HCT116 (cell line): ENCODE results near the gene ANXA4. TPM values are rescaled to one million over a fixed set of nuclear protein-coding genes. Genes with fewer than 3 reads are reported as not detected.

Source experiments
- ATAC-seq: fragments of 200-7000 bp; cut with Tn5 transposase; 2 replicates; pipeline ENCODE4 v1.9.1; 2020; ENCODE audit warnings: mild to moderate bottlenecking, moderate library complexity
- BruUV-seq: library from RNA; stranded (reverse); fragments of 400-500 nt; replicated peaks from 2 replicates; lab custom pipeline; 2021; lab: Mats Ljungman, UMichigan
- CTCF ChIA-PET: fragments of 300-600 bp; sonication (Branson Sonifier 250); formaldehyde crosslinking; loops from one replicate; lab custom pipeline; 2021; ENCODE audit warnings: antibody characterized with exemption; lab: Charles Lee
- POLR2A ChIA-PET: fragments of 300-600, 350-600 bp; sonication (Branson Sonifier 250); formaldehyde crosslinking; loops from one replicate; lab custom pipeline; 2021; ENCODE audit warnings: antibody characterized with exemption; lab: Charles Lee
- RAD21 ChIA-PET, 2 experiments: fragments of 300-600 bp; sonication (Branson Sonifier 250); formaldehyde crosslinking; loops; one replicate each; lab custom pipeline; 2023; ENCODE audit warnings: low total read pairs in 2 of 2; ENCODE audit not compliant: uncharacterized antibody in 2 of 2, unreplicated experiment in 2 of 2, low non-redundant PET in 1 of 2; lab: Charles Lee
- DNase-seq: peaks from one replicate; pipeline ENCODE4 v3.0.0-alpha.2; 2010; ENCODE audit warnings: low read depth, low spot score
- H2AFZ ChIP-seq: fragments of 200-600 bp; shearing (Covaris generic), sonication (generic); 2 replicates; pipeline ENCODE4 v1.6.1; 2017; ENCODE audit warnings: low read depth, mixed run types, mixed read lengths, antibody characterized with exemption, low read length; ENCODE audit not compliant: poor library complexity, severe bottlenecking
- H3K27ac ChIP-seq: 2 replicates; pipeline ENCODE4 v1.5.1; 2012; ENCODE audit warnings: low read depth, low read length
- H3K27me3 ChIP-seq: fragments of 200-600 bp; sonication (generic); 2 replicates; pipeline ENCODE4 v1.6.1; 2016; ENCODE audit warnings: mixed run types, low read length, mixed read lengths; ENCODE audit not compliant: insufficient read depth
- H3K36me3 ChIP-seq, 2 experiments: fragments of 200-500 bp in 1 of 2; fragments of 200-600 bp in 1 of 2; sonication (Bioruptor generic) in 1 of 2; sonication (generic) in 1 of 2; 2 replicates each; pipeline versions ENCODE4 v1.5.1 to v1.6.1; 2014 to 2016; ENCODE audit warnings: low read length in 2 of 2, inconsistent platforms in 1 of 2, mixed read lengths in 1 of 2, mixed run types in 1 of 2; ENCODE audit not compliant: insufficient read depth in 2 of 2, control insufficient read depth in 1 of 2
- H3K4me1 ChIP-seq, 2 experiments: fragments of 200-600 bp in 1 of 2; sonication (generic) in 1 of 2; 2 replicates each; pipeline versions ENCODE4 v1.5.1 to v1.6.1; 2012 to 2017; ENCODE audit warnings: low read length in 2 of 2, inconsistent platforms in 1 of 2, mild to moderate bottlenecking in 1 of 2, mixed read lengths in 1 of 2, mixed run types in 1 of 2, moderate library complexity in 1 of 2; ENCODE audit not compliant: insufficient read depth in 2 of 2, control insufficient read depth in 1 of 2
- H3K4me2 ChIP-seq: fragments of 200-600 bp; sonication (generic); 2 replicates; pipeline ENCODE4 v1.6.1; 2017; ENCODE audit warnings: mixed run types, low read length, mixed read lengths
- H3K4me3 ChIP-seq, 2 experiments: fragments of 200-600 bp in 1 of 2; sonication (generic) in 1 of 2; replicated peaks in 1 of 2; 2 replicates each; pipeline ENCODE4 v1.5.1; 2011 to 2016; ENCODE audit warnings: low read length in 2 of 2, control low read depth in 1 of 2, low read depth in 1 of 2, mild to moderate bottlenecking in 1 of 2, mixed read lengths in 1 of 2, mixed run types in 1 of 2
- H3K79me2 ChIP-seq: fragments of 200-600 bp; sonication (generic); 2 replicates; pipeline ENCODE4 v1.6.1; 2017; ENCODE audit warnings: mild to moderate bottlenecking, mixed run types, low read length, moderate library complexity, mixed read lengths; ENCODE audit not compliant: insufficient read depth
- H3K9ac ChIP-seq: fragments of 200-600 bp; sonication (generic); 2 replicates; pipeline ENCODE4 v1.6.1; 2016; ENCODE audit warnings: low read length, mixed read lengths
- H3K9me2 ChIP-seq: fragments of 200-600 bp; sonication (generic), shearing (Covaris generic); 2 replicates; pipeline ENCODE4 v1.6.1; 2017; ENCODE audit warnings: mixed run types, mild to moderate bottlenecking, moderate library complexity; ENCODE audit not compliant: insufficient read depth
- H3K9me3 ChIP-seq, 2 experiments: fragments of 200-500 bp in 1 of 2; fragments of 200-600 bp in 1 of 2; sonication (Bioruptor generic) in 1 of 2; sonication (generic) in 1 of 2; 2 replicates each; pipeline ENCODE4 v1.6.1; 2014 to 2017; ENCODE audit warnings: low read length in 2 of 2, mixed read lengths in 2 of 2, inconsistent platforms in 1 of 2, low read depth in 1 of 2, mild to moderate bottlenecking in 1 of 2, mixed run types in 1 of 2, moderate library complexity in 1 of 2; ENCODE audit not compliant: control insufficient read depth in 1 of 2, insufficient read depth in 1 of 2
- H4K20me1 ChIP-seq: fragments of 200-600 bp; sonication (generic), shearing (Covaris generic); 2 replicates; pipeline ENCODE4 v1.6.1; 2017; ENCODE audit warnings: mixed run types, mild to moderate bottlenecking, moderate library complexity; ENCODE audit not compliant: insufficient read depth
- CEBPB ChIP-seq: IDR thresholded peaks from 2 replicates; pipeline ENCODE4 v1.6.1; 2012; ENCODE audit warnings: low read depth
- CTCF ChIP-seq, 3 experiments: fragments of 200-600 bp in 1 of 3; sonication (generic) in 1 of 3; IDR thresholded peaks in 2 of 3; conservative IDR thresholded peaks in 1 of 3; 2 replicates each; pipeline ENCODE4 v1.5.1; 2012 to 2017; ENCODE audit warnings: low read depth in 2 of 3, low read length in 2 of 3, antibody characterized with exemption in 1 of 3, borderline replicate concordance in 1 of 3, control low read depth in 1 of 3, mild to moderate bottlenecking in 1 of 3, mixed read lengths in 1 of 3, mixed run types in 1 of 3, moderate library complexity in 1 of 3; ENCODE audit not compliant: insufficient read depth in 1 of 3
- ELF1 ChIP-seq: IDR thresholded peaks from 2 replicates; pipeline ENCODE4 v1.6.1; 2012; ENCODE audit warnings: low read depth, borderline replicate concordance
- EZH2 ChIP-seq: fragments of 200-600 bp; sonication (generic); IDR thresholded peaks from 2 replicates; pipeline ENCODE4 v1.6.1; 2017; ENCODE audit warnings: antibody characterized with exemption, mixed run types
- EZH2phosphoT487 ChIP-seq: fragments of 200-600 bp; IDR thresholded peaks from 2 replicates; pipeline ENCODE4 v1.6.1; 2018; ENCODE audit warnings: antibody characterized with exemption, borderline replicate concordance
- FOSL1 ChIP-seq: IDR thresholded peaks from 2 replicates; pipeline ENCODE4 v1.6.1; 2012; ENCODE audit warnings: low read depth
- JUND ChIP-seq: IDR thresholded peaks from 2 replicates; pipeline ENCODE4 v1.6.1; 2012
- POLR2AphosphoS5 ChIP-seq: IDR thresholded peaks from 2 replicates; pipeline ENCODE4 v1.6.1; 2011; ENCODE audit warnings: mild to moderate bottlenecking, low read depth, low read length, moderate library complexity
- RAD21 ChIP-seq: IDR thresholded peaks from 2 replicates; pipeline ENCODE4 v1.6.1; 2012; ENCODE audit warnings: low read depth, mild to moderate bottlenecking
- SP1 ChIP-seq: IDR thresholded peaks from 2 replicates; pipeline ENCODE4 v1.6.1; 2012; ENCODE audit warnings: low read depth
- TCF7L2 ChIP-seq: IDR thresholded peaks from 2 replicates; pipeline ENCODE4 v1.7.0; 2011; ENCODE audit warnings: borderline replicate concordance, inconsistent platforms; ENCODE audit not compliant: insufficient read depth, insufficient read length; ENCODE audit errors: extremely low read depth
- YY1 ChIP-seq: IDR thresholded peaks from 2 replicates; pipeline ENCODE4 v1.6.1; 2011; ENCODE audit warnings: low read length, low read depth, moderate library complexity, mild to moderate bottlenecking; ENCODE audit not compliant: insufficient replicate concordance; ENCODE audit errors: extremely low read depth
- ZBTB33 ChIP-seq: IDR thresholded peaks from 2 replicates; pipeline ENCODE4 v1.6.1; 2011; ENCODE audit warnings: mild to moderate bottlenecking, low read length, moderate library complexity; ENCODE audit not compliant: insufficient replicate concordance; ENCODE audit errors: extremely low read depth
- ZFX ChIP-seq: fragments of 450-650 bp; IDR thresholded peaks from 2 replicates; pipeline ENCODE4 v1.6.1; 2017
- ZNF274 ChIP-seq: fragments of 200-500 bp; sonication (Bioruptor generic); IDR thresholded peaks from 2 replicates; pipeline ENCODE4 v1.6.1; 2014; ENCODE audit warnings: mild to moderate bottlenecking, low read depth, low read length, inconsistent platforms
- intact Hi-C: fragments of 100-400 bp; cut with micrococcal nuclease; formaldehyde crosslinking; loops from 2 replicates; pipeline ENCODE4 v1.10.0; 2022
- total RNA-seq: library from RNA; stranded (reverse); gene quantifications from one replicate; pipeline ENCODE4 v1.2.1, GENCODE V29; 2021; ENCODE audit not compliant: unreplicated experiment

Gene ANXA4
- total RNA-seq, 1 experiment from 2014 or later, result 64.6 TPM

- DNase-seq, result no peak
- H3K9ac ChIP-seq, result no peak overlapping the region
- H3K79me2 ChIP-seq, result peaks cover 30% of the 10 kb centered on the region
- peaks cover 2 to 18% of the 10 kb centered on the region in 2 experiments; a peak in 3 of 4 replicates for H3K4me1 ChIP-seq
- ChIA-PET RAD21 (no interaction called here), CTCF (interaction anchor here (0.8 to 2.0 kb wide), 2 partner anchors 37 to 55 kb away, joined by 3 to 4 read pairs; no protein-coding TSS in a partner anchor), POLR2A (no interaction called here)
- no peak overlapping the region for H3K4me3 ChIP-seq
- no peaks in the 10 kb centered on the region for H3K36me3 ChIP-seq
- no peaks in the 10 kb centered on the region for H4K20me1 ChIP-seq
- no peaks in the 10 kb centered on the region for H3K9me2 ChIP-seq
- H3K27ac ChIP-seq, result no peak overlapping the region
- no TSS peak for BruUV-seq
- H3K27me3 ChIP-seq, result no peaks in the 10 kb centered on the region
- no peaks in the 10 kb centered on the region for H3K9me3 ChIP-seq
- intact Hi-C loops, result no loop called here
- no peak overlapping the region for H3K4me2 ChIP-seq
- ATAC-seq, result no peak
- no peak overlapping the region for H2AFZ ChIP-seq
- TF ChIP-seq ZBTB33, result no peak
- no peak for TF ChIP-seq YY1
- TF ChIP-seq SP1, result no peak
- TF ChIP-seq ZNF274, result no peak
- no peak for TF ChIP-seq TCF7L2
- TF ChIP-seq JUND, result no peak
- TF ChIP-seq CEBPB, result no peak
- TF ChIP-seq POLR2AphosphoS5, result no peak
- TF ChIP-seq CTCF (IDR thresholded peaks at IDR 0.05 in 2 of 3, conservative IDR thresholded peaks at IDR 0.05 in 1 of 3; ENCODE audit: borderline replicate concordance in 1 of 3, insufficient read depth in 1 of 3, low read depth in 2 of 3, low read length in 2 of 3), result no peak
- no peak for TF ChIP-seq ELF1
- no peak for TF ChIP-seq RAD21
- TF ChIP-seq EZH2phosphoT487, result no peak
- no peak for TF ChIP-seq ZFX
- no peak for TF ChIP-seq EZH2
- TF ChIP-seq FOSL1, result no peak
- TF ChIP-seq, all 23 proteins: peak for 0
Observed at GRCh38 chr2:69762025-69762424, 20.1 kb downstream of the ANXA4 start.
